SK-MEL-5 (cell line): ENCODE data around the gene SRF. TPM values are rescaled to one million over a fixed set of nuclear protein-coding genes. Genes with fewer than 3 reads are reported as not detected.
A peak's percentile ranks its signal among the peaks of the same experiment; 100 is the strongest.

Experiments
- DNase-seq: peaks from one replicate; pipeline ENCODE4 v3.0.0-alpha.2; 2016; ENCODE audit warnings: low read depth, low spot score
- in situ Hi-C: cut with HindIII; loops from 2 replicates; pipeline ENCODE4 v1.10.0; 2016; ENCODE audit warnings: low sequenced_read_pairs, high pct_unique_total_duplicates, low pct_unique_long_range_greater_than_20kb
- total RNA-seq: library from RNA; depleted of rRNA; stranded (reverse); fragments of >200 nt; shearing (Covaris generic); gene quantifications from 2 replicates; pipeline ENCODE4 v1.2.3, GENCODE V29; 2014; rRNA removed

Gene SRF
- total RNA-seq, 1 experiment from 2014 or later = 16.4 TPM

GRCh38 chr6:43222418-43223059 lies 51.5 kb downstream of the SRF start:
- in situ Hi-C loops = no loop called here
- no peak for DNase-seq

- DNase-seq = no peak
- in situ Hi-C loops = no loop called here
These were observed 52.1 kb downstream of the SRF start for GRCh38 chr6:43223175-43223574.

- in situ Hi-C loops = no loop called here
- no peak for DNase-seq
These were observed 55.3 kb downstream of the SRF start for GRCh38 chr6:43226192-43226851.

- in situ Hi-C loops = no loop called here
- DNase-seq = peak; percentile 62
These were observed 58.1 kb downstream of the SRF start, which contains the start of gene DNPH1 for GRCh38 chr6:43228951-43229802. TSS of gene DNPH1 (minus strand) at chr6:43229481. CDS start at chr6:43229456, 25 bp downstream.

DNA sequence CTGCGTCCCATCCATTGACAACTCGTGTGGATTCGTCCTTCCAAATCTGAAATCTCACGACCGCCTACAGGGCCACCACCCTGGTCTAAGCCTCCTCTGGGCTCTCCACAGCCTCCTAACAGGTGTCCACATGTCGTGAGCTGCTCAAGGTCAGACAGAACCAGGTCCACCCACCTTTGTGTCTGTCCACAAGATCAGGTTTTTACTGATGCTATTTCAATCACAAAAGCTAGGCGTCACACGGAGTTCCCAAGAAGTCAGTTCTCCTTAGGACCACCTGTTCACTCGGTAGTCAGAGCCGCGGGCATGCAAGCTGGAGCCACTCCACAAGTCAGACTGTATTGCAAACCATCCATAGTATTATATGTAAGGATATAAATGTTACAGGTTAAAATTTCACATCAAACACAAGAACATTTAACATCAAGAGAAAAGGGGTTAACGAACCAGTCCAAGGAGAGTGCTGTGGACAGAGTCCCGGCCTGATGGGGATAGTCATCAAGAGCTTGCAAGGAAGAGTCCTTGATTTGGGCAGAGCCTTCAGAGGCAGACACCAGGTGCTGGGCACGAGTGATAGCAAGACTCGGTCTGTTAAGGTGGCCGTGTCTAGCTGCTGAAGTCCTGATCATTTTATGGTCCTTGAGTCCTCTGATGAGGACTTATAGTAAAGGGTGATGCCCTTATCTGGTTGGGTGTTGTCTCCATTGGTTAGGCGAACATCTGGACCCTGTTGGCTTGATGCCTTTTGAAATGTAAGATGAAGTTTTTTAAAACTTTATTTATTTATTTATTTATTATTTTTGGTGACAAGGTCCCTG lies 58.9 kb downstream of the SRF start:
- in situ Hi-C loops = no loop called here
- DNase-seq = no peak

DNA sequence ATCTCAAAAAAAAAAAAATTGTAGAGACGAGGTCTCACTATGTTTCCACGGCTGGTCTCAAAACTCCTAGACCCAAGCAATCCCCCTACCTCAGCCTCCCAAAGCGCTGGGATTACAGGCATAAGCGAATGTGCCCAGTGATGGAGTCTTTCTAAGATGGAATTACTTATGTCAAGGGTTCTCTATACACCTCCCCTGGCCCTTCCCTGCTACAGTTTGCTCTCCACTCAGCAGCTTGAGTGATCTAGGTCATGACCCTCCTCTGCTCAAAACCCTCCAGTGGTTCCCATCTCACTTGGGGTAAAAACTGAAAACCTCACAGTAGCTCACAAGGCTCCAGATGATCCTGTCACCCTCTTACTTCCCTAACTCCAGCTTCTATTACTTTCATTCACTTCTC lies 60.0 kb downstream of the SRF start:
- in situ Hi-C loops = no loop called here
- no peak for DNase-seq

Other genes starting within 250 kb of the SRF start
- 38.6 and 40.1 TPM in 2 replicates for gene CNPY3, start 241.8 kb upstream of the SRF start, total RNA-seq
- gene GNMT, start 210.5 kb upstream of the SRF start, total RNA-seq = 0.34 TPM in 1 of 2 replicates, not detected in the other
- 15.2 and 18.4 TPM in 2 replicates for gene PEX6, start 192.1 kb upstream of the SRF start, total RNA-seq
- gene PPP2R5D, start 186.7 kb upstream of the SRF start, total RNA-seq = 37.3 and 39.1 TPM in 2 replicates
- 66.6 and 79.1 TPM in 2 replicates for gene MEA1, start 157.3 kb upstream of the SRF start, total RNA-seq
- gene KLHDC3, start 157.0 kb upstream of the SRF start, total RNA-seq = 61.6 and 67.9 TPM in 2 replicates
- gene RRP36, start 149.6 kb upstream of the SRF start, total RNA-seq = 81.9 and 89.9 TPM in 2 replicates
- 18.8 and 20.2 TPM in 2 replicates for gene CUL7, start 117.4 kb upstream of the SRF start, total RNA-seq
- 49.9 and 51.9 TPM in 2 replicates for gene MRPL2, start 111.8 kb upstream of the SRF start, total RNA-seq
- gene KLC4, start 111.6 kb upstream of the SRF start, total RNA-seq = 6.8 and 8.3 TPM in 2 replicates
- 19.7 TPM in 2 replicates for gene PTK7, start 95.0 kb upstream of the SRF start, total RNA-seq
- 16.7 and 18.1 TPM in 2 replicates for gene CUL9, start 10.9 kb downstream of the SRF start, total RNA-seq
- 108 and 109 TPM in 2 replicates for gene DNPH1, start 58.2 kb downstream of the SRF start, total RNA-seq
- not detected in 2 replicates for gene TTBK1, start 72.2 kb downstream of the SRF start, total RNA-seq
- not detected in 2 replicates for gene SLC22A7, start 127.0 kb downstream of the SRF start, total RNA-seq
- not detected in 2 replicates for gene CRIP3, start 137.6 kb downstream of the SRF start, total RNA-seq
- 8.6 and 9.6 TPM in 2 replicates for gene ZNF318, start 198.4 kb downstream of the SRF start, total RNA-seq